Measurements from ENCODE around the gene DDN.

DDN gene

DNA sequence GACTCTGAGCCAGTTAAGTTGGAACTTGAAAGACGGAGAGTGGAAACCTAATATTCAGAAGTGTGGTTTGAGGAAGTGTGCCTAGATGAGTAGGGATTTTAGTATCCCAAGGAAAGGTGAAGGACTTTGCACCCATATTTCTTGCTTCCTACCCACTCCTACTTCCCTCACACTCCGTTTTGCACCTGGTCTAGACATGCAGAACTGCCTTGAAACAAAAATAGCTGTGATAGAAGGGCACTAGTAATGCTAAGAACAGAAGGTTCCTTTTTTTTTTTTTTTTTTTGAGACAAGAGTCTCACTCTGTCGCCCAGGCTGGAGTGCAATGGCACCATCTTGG, 41.2 kb downstream of the DDN start:
- TF ChIP-seq, protein P1, sequence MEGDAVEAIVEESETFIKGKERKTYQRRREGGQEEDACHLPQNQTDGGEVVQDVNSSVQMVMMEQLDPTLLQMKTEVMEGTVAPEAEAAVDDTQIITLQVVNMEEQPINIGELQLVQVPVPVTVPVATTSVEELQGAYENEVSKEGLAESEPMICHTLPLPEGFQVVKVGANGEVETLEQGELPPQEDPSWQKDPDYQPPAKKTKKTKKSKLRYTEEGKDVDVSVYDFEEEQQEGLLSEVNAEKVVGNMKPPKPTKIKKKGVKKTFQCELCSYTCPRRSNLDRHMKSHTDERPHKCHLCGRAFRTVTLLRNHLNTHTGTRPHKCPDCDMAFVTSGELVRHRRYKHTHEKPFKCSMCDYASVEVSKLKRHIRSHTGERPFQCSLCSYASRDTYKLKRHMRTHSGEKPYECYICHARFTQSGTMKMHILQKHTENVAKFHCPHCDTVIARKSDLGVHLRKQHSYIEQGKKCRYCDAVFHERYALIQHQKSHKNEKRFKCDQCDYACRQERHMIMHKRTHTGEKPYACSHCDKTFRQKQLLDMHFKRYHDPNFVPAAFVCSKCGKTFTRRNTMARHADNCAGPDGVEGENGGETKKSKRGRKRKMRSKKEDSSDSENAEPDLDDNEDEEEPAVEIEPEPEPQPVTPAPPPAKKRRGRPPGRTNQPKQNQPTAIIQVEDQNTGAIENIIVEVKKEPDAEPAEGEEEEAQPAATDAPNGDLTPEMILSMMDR (IDR thresholded peaks at IDR 0.05; ENCODE audit: extremely low read depth, insufficient read depth, missing control alignments) = no peak
- no peak for DNase-seq (ENCODE audit: low spot score)
- in situ Hi-C loops (cut with MboI; ENCODE audit: low pct_unique_long_range_greater_than_20kb, low sequenced_read_pairs, unreplicated experiment) = no loop called here

DNA sequence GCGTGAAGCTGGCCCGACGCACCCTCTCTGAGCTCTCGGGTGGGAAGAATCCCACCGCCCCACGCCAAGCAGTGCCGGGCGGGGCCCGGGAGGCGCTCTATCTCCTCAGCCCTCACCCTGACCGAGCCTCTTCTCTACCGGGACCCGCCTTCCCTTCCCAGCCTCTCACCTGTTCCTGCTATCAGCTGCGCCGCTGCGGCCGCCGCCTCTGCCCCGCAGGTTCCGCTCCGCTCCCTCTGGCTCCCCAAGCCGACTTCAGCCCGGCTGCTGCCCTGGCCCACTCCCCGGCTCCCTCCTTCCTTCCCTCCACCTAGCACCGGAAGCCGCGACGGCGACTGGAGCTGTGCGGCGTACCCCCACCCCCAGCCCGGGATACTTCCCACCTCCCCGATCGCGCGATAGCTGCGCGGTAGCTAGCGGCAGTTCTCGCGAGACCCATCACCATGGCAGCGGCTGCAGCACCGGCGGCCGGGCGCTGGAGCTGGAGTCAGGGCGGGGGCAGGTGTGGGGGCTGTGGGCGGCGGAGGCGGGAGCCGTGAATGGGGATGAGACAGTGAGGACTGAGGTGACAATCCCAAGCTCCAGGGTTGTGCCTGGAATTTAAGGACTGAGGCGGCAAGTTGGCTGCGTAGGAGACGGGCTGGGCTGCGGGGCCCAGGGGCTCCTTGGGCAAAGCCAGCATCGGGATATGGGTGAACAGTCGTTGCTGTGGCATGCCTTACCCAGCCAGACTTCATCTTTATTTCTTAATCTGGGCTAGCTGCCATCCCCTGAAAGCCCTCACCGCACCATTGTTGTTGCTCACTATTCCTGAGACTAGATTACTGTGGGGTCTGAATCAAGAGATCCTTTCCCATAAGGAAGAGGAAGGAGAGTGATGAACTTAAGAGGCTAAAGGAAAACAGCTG, 41.8 kb downstream of the DDN start, which contains the start of gene ARF3:
TSS of gene ARF3 (minus strand) at position 347 of the 908 bp plus-strand sequence. CDS start 16,392 bp downstream, outside the sequence.
- DNase-seq (ENCODE audit: low spot score) = peak; percentile 95
- TF ChIP-seq, protein P1 (IDR thresholded peaks at IDR 0.05; ENCODE audit: extremely low read depth, insufficient read depth, missing control alignments) = no peak
- in situ Hi-C loops (cut with MboI; ENCODE audit: low pct_unique_long_range_greater_than_20kb, low sequenced_read_pairs, unreplicated experiment) = no loop called here

DNA sequence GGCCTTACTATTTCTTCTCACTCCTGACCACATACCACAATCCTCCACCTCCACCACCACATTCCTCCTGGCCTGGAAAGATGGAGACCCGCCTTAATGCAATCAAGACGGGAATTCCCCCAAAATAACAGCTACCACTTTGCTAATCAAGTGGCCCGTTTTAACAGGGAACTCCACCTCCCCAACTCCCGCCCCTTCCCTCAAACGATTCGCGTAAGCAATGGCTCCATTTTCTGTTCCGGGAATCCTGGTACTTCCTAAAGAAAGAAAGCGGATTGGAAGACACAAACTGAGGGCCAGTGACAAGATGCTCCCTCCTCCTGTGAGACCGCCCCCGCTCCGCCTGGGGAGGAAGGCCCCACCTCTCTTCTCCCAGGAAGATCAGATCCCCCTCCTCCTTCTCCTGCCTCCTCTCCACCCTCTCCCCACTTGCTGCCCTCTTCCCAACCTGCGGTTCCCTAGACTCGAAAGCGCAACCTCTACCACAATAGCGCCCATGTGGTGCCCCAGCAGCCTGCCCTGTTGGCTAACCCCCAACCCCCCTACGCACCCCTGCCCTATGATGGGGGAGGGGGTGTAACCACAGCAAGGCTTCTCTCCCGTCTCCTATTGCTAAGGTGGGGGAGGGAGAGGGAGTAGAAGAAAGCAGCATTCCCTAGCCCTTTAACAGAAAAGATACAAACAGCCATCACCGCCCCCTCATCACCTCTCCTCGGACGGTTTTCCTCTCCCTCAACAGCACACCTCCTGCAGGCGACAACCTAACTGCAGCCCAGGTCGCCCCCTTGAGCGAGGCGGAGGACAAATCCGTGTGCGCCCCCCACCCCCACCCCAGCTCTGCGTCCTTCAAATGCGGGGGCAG, 42.7 kb downstream of the DDN start:
- DNase-seq (ENCODE audit: low spot score) = peak; percentile 59
- in situ Hi-C loops (cut with MboI; ENCODE audit: low pct_unique_long_range_greater_than_20kb, low sequenced_read_pairs, unreplicated experiment) = no loop called here
- TF ChIP-seq, protein P1 (IDR thresholded peaks at IDR 0.05; ENCODE audit: extremely low read depth, insufficient read depth, missing control alignments) = peak; percentile 10

DNA sequence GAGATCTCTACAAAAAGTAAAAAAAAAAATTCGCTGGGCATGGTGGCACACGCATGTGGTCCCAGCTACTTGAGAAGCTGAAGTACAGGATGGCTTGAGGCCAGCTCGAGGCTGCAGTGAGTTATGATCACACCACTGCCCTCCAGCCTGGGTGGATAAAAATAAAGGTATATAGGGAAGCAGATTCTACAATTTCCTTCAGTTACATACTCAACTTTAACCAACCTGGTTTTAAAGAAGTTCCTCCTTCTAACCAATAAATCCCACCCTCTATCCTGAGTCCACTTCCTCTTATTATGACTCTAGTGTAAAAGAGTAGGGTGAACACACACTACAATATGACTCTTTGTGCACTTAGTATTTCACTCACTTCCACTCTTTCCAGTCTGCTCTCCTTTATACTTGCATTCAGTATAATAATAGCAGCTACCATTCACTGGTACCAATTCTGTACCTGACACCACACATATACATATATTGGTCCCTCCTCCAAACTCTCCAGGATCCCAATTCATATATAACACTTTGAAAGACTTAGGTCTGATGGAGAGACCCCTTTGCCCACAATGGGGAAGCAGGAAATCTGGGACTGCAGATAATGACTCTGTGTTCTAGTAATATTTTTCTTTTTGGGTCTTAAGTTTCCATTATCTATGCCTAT, 44.2 kb downstream of the DDN start:
- DNase-seq (ENCODE audit: low spot score) = no peak
- in situ Hi-C loops (cut with MboI; ENCODE audit: low pct_unique_long_range_greater_than_20kb, low sequenced_read_pairs, unreplicated experiment) = no loop called here
- TF ChIP-seq, protein P1 (IDR thresholded peaks at IDR 0.05; ENCODE audit: extremely low read depth, insufficient read depth, missing control alignments) = no peak

DNA sequence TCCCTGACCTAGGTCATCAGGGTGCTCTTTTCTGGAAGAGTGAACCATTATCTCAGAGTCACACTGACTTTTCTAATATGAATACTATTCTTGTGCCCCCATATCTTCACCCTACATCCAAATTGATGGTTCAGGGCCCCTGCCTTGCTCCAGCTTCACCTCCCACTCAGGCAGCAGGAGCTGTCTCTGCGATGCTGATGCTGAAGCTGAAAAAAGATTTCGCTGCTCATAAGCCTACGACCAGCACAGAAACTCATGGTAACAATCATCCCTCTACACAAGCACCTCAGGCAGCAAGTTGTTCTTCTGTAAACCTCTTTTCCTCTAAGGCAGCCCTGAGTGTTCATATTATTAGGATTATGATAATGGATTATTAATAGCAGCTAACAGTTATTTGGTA, 45.1 kb downstream of the DDN start:
- in situ Hi-C loops (cut with MboI; ENCODE audit: low pct_unique_long_range_greater_than_20kb, low sequenced_read_pairs, unreplicated experiment) = no loop called here
- TF ChIP-seq, protein P1 (IDR thresholded peaks at IDR 0.05; ENCODE audit: extremely low read depth, insufficient read depth, missing control alignments) = no peak
- no peak for DNase-seq (ENCODE audit: low spot score)

DNA sequence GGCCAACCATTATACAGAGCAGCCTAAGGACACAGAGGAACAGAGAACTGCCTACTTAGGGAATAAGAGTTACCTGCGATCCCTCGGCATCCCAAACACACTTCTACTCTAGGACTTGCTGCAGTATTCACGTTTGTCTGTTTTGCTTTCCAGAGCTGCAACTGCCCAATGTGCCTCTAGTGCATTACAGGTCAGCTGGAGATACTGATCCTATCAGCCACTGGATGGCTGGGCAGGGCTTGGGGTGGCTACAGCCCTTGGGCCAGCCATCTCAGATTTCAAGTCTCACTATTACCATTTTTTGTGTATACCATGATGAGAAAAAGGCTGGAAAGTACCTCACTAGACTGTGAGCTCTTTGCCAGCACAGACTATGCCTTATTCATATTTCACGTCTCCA, 46.5 kb downstream of the DDN start:
- in situ Hi-C loops (cut with MboI; ENCODE audit: low pct_unique_long_range_greater_than_20kb, low sequenced_read_pairs, unreplicated experiment) = no loop called here
- TF ChIP-seq, protein P1 (IDR thresholded peaks at IDR 0.05; ENCODE audit: extremely low read depth, insufficient read depth, missing control alignments) = no peak
- DNase-seq (ENCODE audit: low spot score) = no peak

Data from GM13977 (cell line).